Tibial nerve (tissue), 4 donors: ENCODE results near the gene DOC2B. TPM values are rescaled to one million over a fixed set of nuclear protein-coding genes. Genes with fewer than 3 reads are reported as not detected.

Source experiments
- DNase-seq, 2 donors: peaks; one replicate each; pipeline ENCODE4 v3.0.0-alpha.2; 2019; ENCODE audit warnings: low spot score in 2 of 2
- H3K27ac ChIP-seq, 4 donors: fragments of 200-600 bp; sonication (generic) in 3 of 4; one replicate each; pipeline ENCODE4 v1.5.1; 2017 to 2019; ENCODE audit warnings: mild to moderate bottlenecking in 1 of 4
- H3K27me3 ChIP-seq, 2 donors: fragments of 200-600 bp; sonication (generic) in 1 of 2; one replicate each; pipeline versions ENCODE4 v1.5.1 to v1.6.0; 2017 to 2019
- H3K36me3 ChIP-seq, 3 donors: fragments of 200-600 bp; sonication (generic); one replicate each; pipeline ENCODE4 v1.5.1; 2018 to 2019
- H3K4me1 ChIP-seq, 4 donors: fragments of 200-600 bp; sonication (generic) in 3 of 4; one replicate each; pipeline ENCODE4 v1.5.1; 2017 to 2019
- H3K4me3 ChIP-seq, 4 donors: fragments of 200-600 bp; sonication (generic) in 3 of 4; one replicate each; pipeline ENCODE4 v1.5.1; 2017 to 2019; ENCODE audit warnings: mild to moderate bottlenecking in 1 of 4, moderate library complexity in 1 of 4
- H3K9me3 ChIP-seq, 4 donors: fragments of 200-600 bp; sonication (generic) in 3 of 4; one replicate each; pipeline ENCODE4 v1.5.1; 2017 to 2019
- EP300 ChIP-seq, 2 donors: sonication (generic); formaldehyde crosslinking; IDR thresholded peaks; one replicate each; pipeline ENCODE4 v1.6.1; 2017; ENCODE audit warnings: antibody characterized with exemption in 2 of 2, mild to moderate bottlenecking in 1 of 2
- POLR2A ChIP-seq, 2 donors: fragments of 450-650 bp; IDR thresholded peaks; one replicate each; pipeline ENCODE4 v1.6.1; 2017; ENCODE audit warnings: antibody characterized with exemption in 2 of 2, mild to moderate bottlenecking in 2 of 2, moderate library complexity in 2 of 2
- WGBS, 2 donors: methylation state at CpG; one replicate each; pipeline ENCODE4 v1.1.5; 2018; 5-methylcytosine and 5-hydroxymethylcytosine counted together
- total RNA-seq, 4 donors: library from RNA; depleted of rRNA; stranded (reverse); fragments of >200 nt; gene quantifications; one replicate each; pipeline ENCODE4 v1.1.0, GENCODE V29; 2016
- TF ChIP-seq, protein P1 (sequence below), 5 experiments: fragments of 200-600 bp in 3 of 5; fragments of 450-650 bp in 2 of 5; sonication (generic) in 3 of 5; IDR thresholded peaks; one replicate each; pipeline ENCODE4 v1.5.1; 2016 to 2019; ENCODE audit warnings: antibody characterized with exemption in 5 of 5, mild to moderate bottlenecking in 3 of 5, moderate library complexity in 2 of 5

Gene DOC2B
- total RNA-seq, 4 donors from 2014 or later, result 11.7 to 29.4 (median 16.0) TPM

GRCh38 chr17:152860-153420 lies 28.5 kb downstream of the DOC2B start:
- WGBS, 2 donors, result 72 to 84% methylated on average over 9 of the region's 12 CpGs
- TF ChIP-seq POLR2A (IDR thresholded peaks at IDR 0.05) (no peak), EP300 (IDR thresholded peaks at IDR 0.05) (no peak)
- TF ChIP-seq, protein P1, sequence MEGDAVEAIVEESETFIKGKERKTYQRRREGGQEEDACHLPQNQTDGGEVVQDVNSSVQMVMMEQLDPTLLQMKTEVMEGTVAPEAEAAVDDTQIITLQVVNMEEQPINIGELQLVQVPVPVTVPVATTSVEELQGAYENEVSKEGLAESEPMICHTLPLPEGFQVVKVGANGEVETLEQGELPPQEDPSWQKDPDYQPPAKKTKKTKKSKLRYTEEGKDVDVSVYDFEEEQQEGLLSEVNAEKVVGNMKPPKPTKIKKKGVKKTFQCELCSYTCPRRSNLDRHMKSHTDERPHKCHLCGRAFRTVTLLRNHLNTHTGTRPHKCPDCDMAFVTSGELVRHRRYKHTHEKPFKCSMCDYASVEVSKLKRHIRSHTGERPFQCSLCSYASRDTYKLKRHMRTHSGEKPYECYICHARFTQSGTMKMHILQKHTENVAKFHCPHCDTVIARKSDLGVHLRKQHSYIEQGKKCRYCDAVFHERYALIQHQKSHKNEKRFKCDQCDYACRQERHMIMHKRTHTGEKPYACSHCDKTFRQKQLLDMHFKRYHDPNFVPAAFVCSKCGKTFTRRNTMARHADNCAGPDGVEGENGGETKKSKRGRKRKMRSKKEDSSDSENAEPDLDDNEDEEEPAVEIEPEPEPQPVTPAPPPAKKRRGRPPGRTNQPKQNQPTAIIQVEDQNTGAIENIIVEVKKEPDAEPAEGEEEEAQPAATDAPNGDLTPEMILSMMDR (IDR thresholded peaks at IDR 0.05), result no peak
- Histone ChIP-seq H3K36me3 (no peaks in the 10 kb centered on the region), H3K4me3 (no peak overlapping the region), H3K4me1 (no peaks in the 10 kb centered on the region), H3K9me3 (no peaks in the 10 kb centered on the region), H3K27ac (no peak overlapping the region), H3K27me3 (no peaks in the 10 kb centered on the region)
- DNase-seq, result no peak

GRCh38 chr17:151886-152859 lies 29.3 kb downstream of the DOC2B start:
- no peak overlapping the region for H3K27ac ChIP-seq
- H3K9me3 ChIP-seq, result no peaks in the 10 kb centered on the region
- H3K4me1 ChIP-seq, result no peaks in the 10 kb centered on the region
- no peak overlapping the region for H3K4me3 ChIP-seq
- TF ChIP-seq EP300 (IDR thresholded peaks at IDR 0.05) (no peak), POLR2A (IDR thresholded peaks at IDR 0.05) (no peak)
- TF ChIP-seq, protein P1 (IDR thresholded peaks at IDR 0.05), result no peak
- no peaks in the 10 kb centered on the region for H3K27me3 ChIP-seq
- no peaks in the 10 kb centered on the region for H3K36me3 ChIP-seq
- no peak for DNase-seq
- 84 to 88% methylated on average over 26 of the region's 26 CpGs for WGBS, 2 donors

- no peak overlapping the region for H3K4me3 ChIP-seq
- no peaks in the 10 kb centered on the region for H3K36me3 ChIP-seq
- no peaks in the 10 kb centered on the region for H3K9me3 ChIP-seq
- no peak for DNase-seq
- no peak for TF ChIP-seq POLR2A (IDR thresholded peaks at IDR 0.05)
- H3K4me1 ChIP-seq, result no peaks in the 10 kb centered on the region
- no peaks in the 10 kb centered on the region for H3K27me3 ChIP-seq
- 90 to 100% methylated on average over 2 of the region's 2 CpGs for WGBS, 2 donors
- H3K27ac ChIP-seq, result no peak overlapping the region
Observed at GRCh38 chr17:151004-151403, 30.4 kb downstream of the DOC2B start.

DNA sequence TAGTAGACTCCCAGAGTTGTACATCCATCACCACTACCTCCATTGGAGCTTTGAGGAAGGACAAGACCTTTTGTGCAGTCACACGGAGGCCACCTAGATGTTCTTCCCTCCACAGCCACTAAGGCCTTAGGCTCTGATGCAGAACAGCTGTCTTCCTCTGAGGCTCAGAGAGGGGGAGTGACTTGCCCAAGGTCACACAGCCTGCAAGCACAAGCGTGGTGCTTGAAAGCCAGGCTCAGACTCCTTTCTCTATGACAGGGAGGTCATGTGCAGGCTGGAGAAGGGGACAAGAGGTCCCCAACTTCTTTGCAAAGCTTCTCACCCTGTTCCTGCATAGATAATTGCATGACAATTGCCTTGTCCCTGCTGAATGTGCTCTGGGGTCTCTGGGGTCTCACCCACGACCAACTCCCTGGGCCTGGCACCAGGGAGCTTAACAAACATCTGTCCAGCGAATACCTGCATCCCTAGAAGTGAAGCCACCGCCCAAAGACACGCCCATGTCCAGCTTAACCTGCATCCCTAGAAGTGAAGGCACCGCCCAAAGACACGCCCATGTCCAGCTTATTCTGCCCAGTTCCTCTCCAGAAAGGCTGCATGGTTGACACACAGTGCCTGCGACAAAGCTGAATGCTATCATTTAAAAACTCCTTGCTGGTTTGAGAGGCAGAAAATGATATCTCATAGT lies 31.4 kb downstream of the DOC2B start:
- TF ChIP-seq POLR2A (IDR thresholded peaks at IDR 0.05) (no peak), EP300 (IDR thresholded peaks at IDR 0.05) (no peak)
- TF ChIP-seq, protein P1 (IDR thresholded peaks at IDR 0.05), result no peak
- no peaks in the 10 kb centered on the region for H3K9me3 ChIP-seq
- no peaks in the 10 kb centered on the region for H3K4me1 ChIP-seq
- H3K27ac ChIP-seq, result no peak overlapping the region
- no peak for DNase-seq
- no peaks in the 10 kb centered on the region for H3K36me3 ChIP-seq
- WGBS, 2 donors, result 70 to 80% methylated on average over 8 to 9 of the region's 9 CpGs
- H3K27me3 ChIP-seq, result no peaks in the 10 kb centered on the region
- H3K4me3 ChIP-seq, result no peak overlapping the region

DNA sequence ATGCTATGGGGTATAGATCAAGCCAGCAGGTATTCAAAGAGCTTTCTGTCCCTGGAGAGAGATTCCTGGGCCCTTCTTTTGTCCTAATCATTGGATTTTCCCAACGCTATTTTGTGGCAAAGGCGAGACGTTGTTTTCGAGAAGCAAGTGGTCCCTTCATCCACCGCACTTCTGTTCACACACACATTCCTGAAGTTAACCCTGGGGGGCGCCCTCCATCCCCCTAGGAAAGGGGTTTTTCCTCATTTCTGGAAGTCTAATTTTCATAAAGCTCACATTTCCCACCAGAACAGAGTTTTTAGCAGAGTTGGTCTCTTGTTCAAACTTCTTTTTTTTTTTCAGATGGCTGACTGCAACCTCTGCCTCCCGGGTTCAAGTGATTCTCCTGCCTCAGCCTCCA lies 32.2 kb downstream of the DOC2B start:
- DNase-seq, result no peak
- TF ChIP-seq POLR2A (IDR thresholded peaks at IDR 0.05) (no peak), EP300 (IDR thresholded peaks at IDR 0.05) (no peak)
- TF ChIP-seq, protein P1 (IDR thresholded peaks at IDR 0.05), result no peak

More for the DNA sequence above, 32.2 kb downstream of the DOC2B start:
- Histone ChIP-seq H3K9me3 (no peaks in the 10 kb centered on the region), H3K4me3 (no peak overlapping the region), H3K36me3 (no peaks in the 10 kb centered on the region), H3K27me3 (no peaks in the 10 kb centered on the region), H3K27ac (no peak overlapping the region), H3K4me1 (peaks cover 0 to 2% (median 0%) of the 10 kb centered on the region in 4 donors)
- 83 to 85% methylated on average over 7 of the region's 7 CpGs for WGBS, 2 donors
